Keratinocyte (primary cell): ENCODE results near the gene MTA2. TPM values are rescaled to one million over a fixed set of nuclear protein-coding genes. Genes with fewer than 3 reads are reported as not detected.
"Not testable (repeated sequence)": the region's sequence is repeated elsewhere in the genome, so short reads cannot be mapped to it uniquely, and the experiment has no call there.

ENCODE experiments used
- DNase-seq: peaks from one replicate; pipeline ENCODE4 v3.0.0-alpha.2; 2011; ENCODE audit warnings: low read depth, missing footprints, low spot score
- FAIRE-seq: peaks from 2 replicates; lab custom pipeline; 2011; peaks lifted over from hg19 to GRCh38; lab: Jason Lieb, UNC
- H2AFZ ChIP-seq: 2 replicates; pipeline ENCODE4 v1.6.0; 2012; ENCODE audit warnings: low read length, control low read depth, inconsistent platforms; ENCODE audit not compliant: control insufficient read depth
- H3K27ac ChIP-seq: 2 replicates; pipeline ENCODE4 v1.5.1; 2011; ENCODE audit warnings: low read length; ENCODE audit not compliant: control insufficient read depth, insufficient read depth
- H3K27me3 ChIP-seq: 3 replicates; pipeline ENCODE4 v1.6.0; 2011; ENCODE audit warnings: low read length; ENCODE audit not compliant: control insufficient read depth, insufficient read depth; ENCODE audit errors: extremely low read depth
- H3K36me3 ChIP-seq, 2 experiments: 2 replicates in 1 of 2; 3 replicates in 1 of 2; pipeline ENCODE4 v1.5.1; 2011; ENCODE audit warnings: low read length in 2 of 2, mild to moderate bottlenecking in 1 of 2; ENCODE audit not compliant: control insufficient read depth in 2 of 2, insufficient read depth in 2 of 2; ENCODE audit errors: extremely low read depth in 1 of 2
- H3K4me1 ChIP-seq: 3 replicates; pipeline ENCODE4 v1.5.1; 2011; ENCODE audit warnings: low read length; ENCODE audit not compliant: control insufficient read depth, insufficient read depth; ENCODE audit errors: extremely low read depth
- H3K4me2 ChIP-seq: 3 replicates; pipeline ENCODE4 v1.6.0; 2011; ENCODE audit warnings: low read depth, low read length; ENCODE audit not compliant: control insufficient read depth, insufficient read depth; ENCODE audit errors: extremely low read depth
- H3K4me3 ChIP-seq, 3 experiments: fragments of 200-600 bp in 1 of 3; sonication (generic) in 1 of 3; 2 replicates in 2 of 3; 3 replicates in 1 of 3; pipeline ENCODE4 v1.5.1; 2011 to 2016; ENCODE audit warnings: low read length in 3 of 3, mild to moderate bottlenecking in 3 of 3, control low read depth in 2 of 3, inconsistent platforms in 1 of 3, low read depth in 1 of 3, mixed read lengths in 1 of 3, mixed run types in 1 of 3, moderate library complexity in 1 of 3; ENCODE audit not compliant: control insufficient read depth in 2 of 3, insufficient read depth in 2 of 3; ENCODE audit errors: extremely low read depth in 1 of 3
- H3K79me2 ChIP-seq: 2 replicates; pipeline ENCODE4 v1.6.0; 2012; ENCODE audit warnings: low read length; ENCODE audit not compliant: control insufficient read depth, insufficient read depth
- H3K9ac ChIP-seq: 3 replicates; pipeline ENCODE4 v1.6.0; 2011; ENCODE audit warnings: low read length; ENCODE audit not compliant: control insufficient read depth, insufficient read depth; ENCODE audit errors: extremely low read depth
- H3K9me1 ChIP-seq: 3 replicates; pipeline ENCODE4 v1.6.0; 2011; ENCODE audit warnings: low read length; ENCODE audit not compliant: control insufficient read depth, insufficient read depth; ENCODE audit errors: extremely low read depth
- H3K9me3 ChIP-seq: 2 replicates; pipeline ENCODE4 v1.5.1; 2012; ENCODE audit warnings: low read depth, low read length; ENCODE audit not compliant: control insufficient read depth
- H4K20me1 ChIP-seq: 3 replicates; pipeline ENCODE4 v1.6.0; 2011; ENCODE audit warnings: low read length; ENCODE audit not compliant: control insufficient read depth, insufficient read depth; ENCODE audit errors: extremely low read depth
- CTCF ChIP-seq, 3 experiments: IDR thresholded peaks in 1 of 3; conservative IDR thresholded peaks in 1 of 3; optimal IDR thresholded peaks in 1 of 3; 2 replicates in 2 of 3; 3 replicates in 1 of 3; pipeline versions ENCODE3 to v1.5.1; 2011; ENCODE audit warnings: low read length in 3 of 3, mild to moderate bottlenecking in 3 of 3, moderate library complexity in 2 of 3, control low read depth in 1 of 3, inconsistent platforms in 1 of 3; ENCODE audit not compliant: insufficient read depth in 2 of 3; ENCODE audit errors: extremely low read depth in 1 of 3
- EZH2 ChIP-seq: IDR thresholded peaks from one replicate; pipeline ENCODE4 v1.6.1; 2012; ENCODE audit warnings: inconsistent platforms, mild to moderate bottlenecking, low read length, moderate library complexity
- dilution Hi-C: fragments of 300-500 bp; cut with MboI; formaldehyde crosslinking; loops from one replicate; pipeline ENCODE4 v1.7.0; 2020; ENCODE audit warnings: low sequenced_read_pairs; ENCODE audit not compliant: extremely low pct_ligation_motif_present
- polyA plus RNA-seq, 5 experiments: library from polyadenylated mRNA; depleted of rRNA in 3 of 5; stranded (reverse) in 3 of 5; stranded (forward) in 1 of 5; unstranded in 1 of 5; fragments of >200 nt; gene quantifications; 1 replicate in 1 of 5; 2 replicates in 3 of 5; 3 replicates in 1 of 5; pipeline versions ENCODE4 v1.2.1 to v1.2.3, GENCODE V29; 2011 to 2012; ENCODE audit warnings: missing spikeins in 2 of 5, low read depth in 1 of 5, low replicate concordance in 1 of 5

The MTA2 gene
- polyA plus RNA-seq, 1 donor (not counting 4 experiments of a cell fraction or from before 2014, with no cell fraction given): 39.7 TPM

- H3K36me3 ChIP-seq: peaks cover 32 to 43% of the 10 kb centered on the region in 2 experiments
- no peaks in the 10 kb centered on the region for H3K9me1 ChIP-seq
- dilution Hi-C loops: no loop called here
- H3K4me1 ChIP-seq: peaks cover 14% of the 10 kb centered on the region
- peak within 1 kb of the TSS; percentile 94 for H3K9ac ChIP-seq
- peak; percentile 97 for DNase-seq
- peaks cover 23% of the 10 kb centered on the region for H3K79me2 ChIP-seq
- H3K27me3 ChIP-seq: no peaks in the 10 kb centered on the region
- H4K20me1 ChIP-seq: peaks cover 2% of the 10 kb centered on the region
- H2AFZ ChIP-seq: peak within 1 kb of the TSS; percentile 87
- FAIRE-seq: peak; percentile 74
- no peak for TF ChIP-seq EZH2
- TF ChIP-seq CTCF (optimal IDR thresholded peaks at IDR 0.05 in 1 of 3, IDR thresholded peaks at IDR 0.05 in 1 of 3, conservative IDR thresholded peaks at IDR 0.05 in 1 of 3; ENCODE audit: extremely low read depth in 1 of 3, insufficient read depth in 2 of 3, low read length in 3 of 3): peak in 1 of 3 experiments; percentile 14
- peak within 1 kb of the TSS; percentile 84 for H3K4me2 ChIP-seq
- peak within 1 kb of the TSS; percentile 91 for H3K27ac ChIP-seq
- H3K9me3 ChIP-seq: no peaks in the 10 kb centered on the region
- peak within 1 kb of the TSS; percentile 61 to 91 (median 91) for H3K4me3 ChIP-seq
Observed at GRCh38 chr11:62591448-62592145, 10.1 kb downstream of the MTA2 start, which contains the start of gene TUT1. Gene TUT1 (minus strand): TSS chr11:62591523. CDS start chr11:62591485, 38 bp downstream.

GRCh38 chr11:62588966-62589637, 12.6 kb downstream of the MTA2 start:
- H3K9ac ChIP-seq: no peak overlapping the region
- peak overlapping the region; percentile 51 for H3K27ac ChIP-seq
- no peak overlapping the region for H3K4me3 ChIP-seq
- DNase-seq (no peak), FAIRE-seq (no peak)
- H3K79me2 ChIP-seq: peaks cover 19% of the 10 kb centered on the region
- dilution Hi-C loops: no loop called here
- H3K9me3 ChIP-seq: no peaks in the 10 kb centered on the region
- H2AFZ ChIP-seq: no peak overlapping the region
- no peaks in the 10 kb centered on the region for H3K9me1 ChIP-seq
- H3K27me3 ChIP-seq: no peaks in the 10 kb centered on the region
- peaks cover 14% of the 10 kb centered on the region for H3K4me1 ChIP-seq
- H4K20me1 ChIP-seq: peaks cover 2% of the 10 kb centered on the region
- peak in 2 of 3 experiments; percentile 24 to 25 for TF ChIP-seq CTCF (optimal IDR thresholded peaks at IDR 0.05 in 1 of 3, IDR thresholded peaks at IDR 0.05 in 1 of 3, conservative IDR thresholded peaks at IDR 0.05 in 1 of 3; ENCODE audit: extremely low read depth in 1 of 3, insufficient read depth in 2 of 3, low read length in 3 of 3)
- TF ChIP-seq EZH2: no peak
- H3K36me3 ChIP-seq: peaks cover 11 to 22% of the 10 kb centered on the region in 2 experiments
- H3K4me2 ChIP-seq: peak overlapping the region; percentile 18

GRCh38 chr11:62585356-62585755, 16.3 kb downstream of the MTA2 start:
- dilution Hi-C loops, H3K4me2 ChIP-seq, DNase-seq, H3K27ac ChIP-seq, H3K4me1 ChIP-seq, H3K9me1 ChIP-seq, H3K9me3 ChIP-seq, H2AFZ ChIP-seq, H3K4me3 ChIP-seq, H4K20me1 ChIP-seq, H3K9ac ChIP-seq, H3K27me3 ChIP-seq, FAIRE-seq: not testable (repeated sequence)
- Histone ChIP-seq H3K36me3 (peaks cover 12 to 15% of the 10 kb centered on the region in 2 experiments), H3K79me2 (peaks cover 16% of the 10 kb centered on the region)
